Hematopoietic multipotent progenitor cell treated with erythropoietin and hydrocortisone succinate and interleukin-3 and kit ligand, for 17 days (in vitro differentiated cells): ENCODE measurements around the gene DCUN1D3.
A peak's percentile ranks its signal among the peaks of the same experiment; 100 is the strongest.
"Not testable (repeated sequence)": the region's sequence is repeated elsewhere in the genome, so short reads cannot be mapped to it uniquely, and the experiment has no call there.

Experiments used
- DNase-seq: peaks from one replicate; pipeline ENCODE4 v3.0.0-alpha.2; 2015; ENCODE audit warnings: low spot score

The DCUN1D3 gene

GRCh38 chr16:20822521-20823325 is 77.4 kb downstream of the DCUN1D3 start:
- no peak for DNase-seq

- DNase-seq, result no peak
Observed at GRCh38 chr16:20821682-20822081, 78.5 kb downstream of the DCUN1D3 start.

- DNase-seq, result no peak
Observed at GRCh38 chr16:20818929-20819585, 81.1 kb downstream of the DCUN1D3 start.

GRCh38 chr16:20814784-20815183 is 85.4 kb downstream of the DCUN1D3 start:
- DNase-seq, result no peak

GRCh38 chr16:20812510-20812909 is 87.6 kb downstream of the DCUN1D3 start:
- no peak for DNase-seq

GRCh38 chr16:20811889-20812439 is 88.2 kb downstream of the DCUN1D3 start:
- no peak for DNase-seq

- DNase-seq, result no peak
Observed at GRCh38 chr16:20807862-20808261, 92.3 kb downstream of the DCUN1D3 start.

GRCh38 chr16:20806168-20807050 is 93.7 kb downstream of the DCUN1D3 start, which contains the start of the genes ERI2 and REXO5:
Gene ERI2, minus strand, starts transcription at chr16:20806472. Its CDS starts 42 bp downstream, at chr16:20806430.
Gene REXO5, plus strand, starts transcription at chr16:20806527. Its CDS starts 427 bp downstream, at chr16:20806954.
- DNase-seq, result peak; percentile 84

GRCh38 chr16:20805684-20806167 is 94.4 kb downstream of the DCUN1D3 start:
- not testable (repeated sequence) for DNase-seq
